ENCODE measurements around the gene CKM.

Gene CKM

GRCh38 chr19:45363861-45364459, 41.3 kb upstream of the CKM start:
- no peak for DNase-seq
- TF ChIP-seq, protein P1, sequence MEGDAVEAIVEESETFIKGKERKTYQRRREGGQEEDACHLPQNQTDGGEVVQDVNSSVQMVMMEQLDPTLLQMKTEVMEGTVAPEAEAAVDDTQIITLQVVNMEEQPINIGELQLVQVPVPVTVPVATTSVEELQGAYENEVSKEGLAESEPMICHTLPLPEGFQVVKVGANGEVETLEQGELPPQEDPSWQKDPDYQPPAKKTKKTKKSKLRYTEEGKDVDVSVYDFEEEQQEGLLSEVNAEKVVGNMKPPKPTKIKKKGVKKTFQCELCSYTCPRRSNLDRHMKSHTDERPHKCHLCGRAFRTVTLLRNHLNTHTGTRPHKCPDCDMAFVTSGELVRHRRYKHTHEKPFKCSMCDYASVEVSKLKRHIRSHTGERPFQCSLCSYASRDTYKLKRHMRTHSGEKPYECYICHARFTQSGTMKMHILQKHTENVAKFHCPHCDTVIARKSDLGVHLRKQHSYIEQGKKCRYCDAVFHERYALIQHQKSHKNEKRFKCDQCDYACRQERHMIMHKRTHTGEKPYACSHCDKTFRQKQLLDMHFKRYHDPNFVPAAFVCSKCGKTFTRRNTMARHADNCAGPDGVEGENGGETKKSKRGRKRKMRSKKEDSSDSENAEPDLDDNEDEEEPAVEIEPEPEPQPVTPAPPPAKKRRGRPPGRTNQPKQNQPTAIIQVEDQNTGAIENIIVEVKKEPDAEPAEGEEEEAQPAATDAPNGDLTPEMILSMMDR (IDR thresholded peaks at IDR 0.05; ENCODE audit: low read depth, low read length), result no peak
- H3K9me3 ChIP-seq (ENCODE audit: severe bottlenecking), result no peaks in the 10 kb centered on the region
- no peaks in the 10 kb centered on the region for H3K27me3 ChIP-seq (ENCODE audit: insufficient read depth, low read depth, severe bottlenecking)
- H3K27ac ChIP-seq, result no peak overlapping the region
- H3K36me3 ChIP-seq, result peaks cover 57% of the 10 kb centered on the region
- H3K4me3 ChIP-seq (ENCODE audit: low read depth, low read length), result no peak overlapping the region

GRCh38 chr19:45362291-45362690, 39.6 kb upstream of the CKM start:
- DNase-seq, result no peak
- Histone ChIP-seq H3K27ac (no peak overlapping the region), H3K36me3 (peaks cover 50% of the 10 kb centered on the region), H3K9me3 (ENCODE audit: severe bottlenecking) (no peaks in the 10 kb centered on the region), H3K27me3 (ENCODE audit: insufficient read depth, low read depth, severe bottlenecking) (no peaks in the 10 kb centered on the region), H3K4me3 (ENCODE audit: low read depth, low read length) (no peak overlapping the region)
- TF ChIP-seq, protein P1 (IDR thresholded peaks at IDR 0.05; ENCODE audit: low read depth, low read length), result no peak

- H3K4me3 ChIP-seq (ENCODE audit: low read depth, low read length), result no peak overlapping the region
- TF ChIP-seq, protein P1 (IDR thresholded peaks at IDR 0.05; ENCODE audit: low read depth, low read length), result no peak
- H3K36me3 ChIP-seq, result peaks cover 52% of the 10 kb centered on the region
- no peaks in the 10 kb centered on the region for H3K9me3 ChIP-seq (ENCODE audit: severe bottlenecking)
- no peak for DNase-seq
- H3K27ac ChIP-seq, result no peak overlapping the region
- H3K27me3 ChIP-seq (ENCODE audit: insufficient read depth, low read depth, severe bottlenecking), result no peaks in the 10 kb centered on the region
Observed at GRCh38 chr19:45361608-45362007, 38.9 kb upstream of the CKM start.

GRCh38 chr19:45358213-45358792, 35.6 kb upstream of the CKM start:
- no peaks in the 10 kb centered on the region for H3K27me3 ChIP-seq (ENCODE audit: insufficient read depth, low read depth, severe bottlenecking)
- TF ChIP-seq, protein P1 (IDR thresholded peaks at IDR 0.05; ENCODE audit: low read depth, low read length), result no peak
- no peak overlapping the region for H3K27ac ChIP-seq
- H3K9me3 ChIP-seq (ENCODE audit: severe bottlenecking), result no peaks in the 10 kb centered on the region
- H3K36me3 ChIP-seq, result peaks cover 72% of the 10 kb centered on the region
- no peak overlapping the region for H3K4me3 ChIP-seq (ENCODE audit: low read depth, low read length)
- DNase-seq, result no peak

- no peaks in the 10 kb centered on the region for H3K9me3 ChIP-seq (ENCODE audit: severe bottlenecking)
- H3K27me3 ChIP-seq (ENCODE audit: insufficient read depth, low read depth, severe bottlenecking), result no peaks in the 10 kb centered on the region
- no peak for DNase-seq
- no peak overlapping the region for H3K4me3 ChIP-seq (ENCODE audit: low read depth, low read length)
- H3K27ac ChIP-seq, result no peak overlapping the region
- H3K36me3 ChIP-seq, result peaks cover 70% of the 10 kb centered on the region
- TF ChIP-seq, protein P1 (IDR thresholded peaks at IDR 0.05; ENCODE audit: low read depth, low read length), result no peak
Observed at GRCh38 chr19:45357445-45357783, 34.7 kb upstream of the CKM start.
